IMR-90 (cell line): Measurements from ENCODE around the gene RPTOR. TPM values are rescaled to one million over a fixed set of nuclear protein-coding genes. Genes with fewer than 3 reads are reported as not detected.

Experiments used
- ATAC-seq: fragments of 200-7000 bp; cut with Tn5 transposase; 2 replicates; pipeline ENCODE4 v1.9.1; 2020; ENCODE audit warnings: low read depth, mild to moderate bottlenecking, moderate library complexity
- BruUV-seq: library from RNA; stranded (reverse); fragments of 400-500 nt; replicated peaks from 2 replicates; lab custom pipeline; 2021; lab: Mats Ljungman, UMichigan
- CTCF ChIA-PET: fragments of 300-600 bp; formaldehyde crosslinking; extraction: SDS; loops from one replicate; lab custom pipeline; 2021; ENCODE audit warnings: antibody characterized with exemption; lab: Yijun Ruan, JAX
- POLR2A ChIA-PET: fragments of 300-600 bp; sonication (Branson Sonifier 250); formaldehyde crosslinking; loops from one replicate; lab custom pipeline; 2022; ENCODE audit warnings: antibody characterized with exemption; ENCODE audit not compliant: unreplicated experiment; lab: Charles Lee
- DNase-seq: peaks from one replicate; pipeline ENCODE4 v3.0.0; 2013
- H2AFZ ChIP-seq: replicated peaks from 2 replicates; pipeline ENCODE3; 2013; ENCODE audit warnings: low read length, mild to moderate bottlenecking; ENCODE audit not compliant: poor library complexity
- H2AK5ac ChIP-seq: 2 replicates; pipeline ENCODE4 v1.6.1; 2013; ENCODE audit warnings: low read depth, low read length, inconsistent platforms
- H2AK9ac ChIP-seq: replicated peaks from 2 replicates; pipeline ENCODE3; 2013; ENCODE audit warnings: mild to moderate bottlenecking, low read depth, low read length, moderate library complexity; ENCODE audit not compliant: poor library complexity
- H2BK120ac ChIP-seq: 2 replicates; pipeline ENCODE4 v1.6.1; 2013; ENCODE audit warnings: low read depth, low read length, inconsistent platforms
- H2BK15ac ChIP-seq: 3 replicates; pipeline ENCODE4 v1.6.1; 2013; ENCODE audit warnings: low read depth, low read length, inconsistent platforms
- H2BK20ac ChIP-seq: 2 replicates; pipeline ENCODE4 v1.6.1; 2013; ENCODE audit warnings: low read depth, mild to moderate bottlenecking, inconsistent platforms, low read length, moderate library complexity
- H2BK5ac ChIP-seq: 2 replicates; pipeline ENCODE4 v1.6.1; 2013; ENCODE audit warnings: mild to moderate bottlenecking, low read depth, low read length, inconsistent platforms; ENCODE audit not compliant: poor library complexity, severe bottlenecking
- H3K14ac ChIP-seq: replicated peaks from 2 replicates; pipeline ENCODE4 v1.6.1; 2013; ENCODE audit warnings: low read depth, low read length, inconsistent platforms
- H3K18ac ChIP-seq: 2 replicates; pipeline ENCODE4 v1.6.1; 2013; ENCODE audit warnings: low read depth, low read length, control low read depth
- H3K23ac ChIP-seq: 2 replicates; pipeline ENCODE4 v1.6.1; 2013; ENCODE audit warnings: low read depth, low read length, inconsistent platforms
- H3K27ac ChIP-seq: 2 replicates; pipeline ENCODE4 v1.5.1; 2013; ENCODE audit warnings: mild to moderate bottlenecking, control low read depth, low read length; ENCODE audit not compliant: insufficient read depth
- H3K27me3 ChIP-seq: 2 replicates; pipeline ENCODE4 v1.6.1; 2013; ENCODE audit warnings: low read length; ENCODE audit not compliant: control insufficient read depth, insufficient read depth
- H3K36me3 ChIP-seq: 2 replicates; pipeline ENCODE4 v1.6.1; 2013; ENCODE audit warnings: low read length, mixed read lengths; ENCODE audit not compliant: control insufficient read depth, insufficient read depth
- H3K4ac ChIP-seq: 2 replicates; pipeline ENCODE4 v1.6.1; 2013; ENCODE audit warnings: low read depth, low read length, inconsistent platforms
- H3K4me1 ChIP-seq: 2 replicates; pipeline ENCODE4 v1.6.1; 2013; ENCODE audit warnings: low read length, mixed read lengths; ENCODE audit not compliant: control insufficient read depth, insufficient read depth
- H3K4me2 ChIP-seq: 2 replicates; pipeline ENCODE4 v1.6.1; 2013; ENCODE audit warnings: low read depth, mild to moderate bottlenecking, control low read depth, low read length, moderate library complexity
- H3K4me3 ChIP-seq: 2 replicates; pipeline ENCODE4 v1.5.1; 2013; ENCODE audit warnings: low read depth, mild to moderate bottlenecking, control low read depth, low read length, moderate library complexity; ENCODE audit not compliant: insufficient read depth
- H3K56ac ChIP-seq: 2 replicates; pipeline ENCODE4 v1.6.1; 2013; ENCODE audit warnings: low read length, inconsistent platforms; ENCODE audit not compliant: insufficient read depth; ENCODE audit errors: extremely low read depth
- H3K79me1 ChIP-seq, 2 experiments: 2 replicates each; pipeline ENCODE4 v1.6.1; 2013; ENCODE audit warnings: low read length in 2 of 2, inconsistent platforms in 1 of 2, low read depth in 1 of 2
- H3K9ac ChIP-seq: 2 replicates; pipeline ENCODE4 v1.6.1; 2013; ENCODE audit warnings: low read depth, low read length, control low read depth
- H3K9me1 ChIP-seq: 2 replicates; pipeline ENCODE4 v1.6.1; 2013; ENCODE audit warnings: low read length, inconsistent platforms; ENCODE audit not compliant: insufficient read depth
- H3K9me3 ChIP-seq: 2 replicates; pipeline ENCODE4 v1.6.1; 2013; ENCODE audit warnings: low read length; ENCODE audit not compliant: control insufficient read depth, insufficient read depth
- H4K20me1 ChIP-seq: 2 replicates; pipeline ENCODE4 v1.6.1; 2013; ENCODE audit warnings: low read length, inconsistent platforms; ENCODE audit not compliant: insufficient read depth
- H4K5ac ChIP-seq: 2 replicates; pipeline ENCODE4 v1.6.1; 2013; ENCODE audit warnings: mild to moderate bottlenecking, low read depth, low read length, control low read depth
- H4K8ac ChIP-seq, 2 experiments: 2 replicates each; pipeline ENCODE4 v1.6.1; 2013; ENCODE audit warnings: low read depth in 2 of 2, low read length in 2 of 2, control low read depth in 1 of 2, inconsistent platforms in 1 of 2
- H4K91ac ChIP-seq: 2 replicates; pipeline ENCODE4 v1.6.1; 2013; ENCODE audit warnings: low read depth, low read length, inconsistent platforms; ENCODE audit not compliant: insufficient read depth
- BHLHE40 ChIP-seq: fragments of 150-350 bp; IDR thresholded peaks from 2 replicates; pipeline ENCODE4 v1.6.1; 2016; ENCODE audit warnings: mild to moderate bottlenecking, low read depth, low read length
- CEBPB ChIP-seq: IDR thresholded peaks from 2 replicates; pipeline ENCODE4 v1.6.1; 2012; ENCODE audit warnings: low read depth, low read length, improper control_type of control experiment
- CHD1 ChIP-seq: IDR thresholded peaks from 2 replicates; pipeline ENCODE4 v1.6.1; 2012; ENCODE audit warnings: low read depth, low read length, improper control_type of control experiment
- ELK1 ChIP-seq: fragments of 150-350 bp; IDR thresholded peaks from 2 replicates; pipeline ENCODE4 v1.6.1; 2016; ENCODE audit warnings: low read depth, mild to moderate bottlenecking, low read length, moderate library complexity, borderline replicate concordance
- FOS ChIP-seq: fragments of 150-350 bp; IDR thresholded peaks from 2 replicates; pipeline ENCODE4 v1.6.1; 2016; ENCODE audit warnings: low read depth, low read length
- MAFK ChIP-seq: IDR thresholded peaks from 2 replicates; pipeline ENCODE4 v1.6.1; 2012; ENCODE audit warnings: low read depth, low read length, improper control_type of control experiment
- MAZ ChIP-seq: IDR thresholded peaks from 2 replicates; pipeline ENCODE4 v1.6.1; 2012; ENCODE audit warnings: low read depth, mild to moderate bottlenecking, low read length, improper control_type of control experiment, moderate library complexity, borderline replicate concordance
- MXI1 ChIP-seq: IDR thresholded peaks from 2 replicates; pipeline ENCODE4 v1.6.1; 2012; ENCODE audit warnings: low read depth, mild to moderate bottlenecking, low read length, moderate library complexity, borderline replicate concordance
- NFE2L2 ChIP-seq: fragments of 150-350 bp; IDR thresholded peaks from 2 replicates; pipeline ENCODE4 v1.6.1; 2016; ENCODE audit warnings: low read depth, mild to moderate bottlenecking, low read length
- POLR2A ChIP-seq: IDR thresholded peaks from 2 replicates; pipeline ENCODE4 v1.6.1; 2012; ENCODE audit warnings: mild to moderate bottlenecking, low read depth, low read length
- RAD21 ChIP-seq: IDR thresholded peaks from 2 replicates; pipeline ENCODE4 v1.6.1; 2012; ENCODE audit warnings: low read length, improper control_type of control experiment
- RCOR1 ChIP-seq: IDR thresholded peaks from 2 replicates; pipeline ENCODE4 v1.6.1; 2012; ENCODE audit warnings: mild to moderate bottlenecking, low read length, improper control_type of control experiment; ENCODE audit not compliant: insufficient replicate concordance
- RFX5 ChIP-seq: IDR thresholded peaks from 2 replicates; pipeline ENCODE4 v1.8.0; 2012; ENCODE audit warnings: low read depth, mild to moderate bottlenecking, low read length, moderate library complexity
- SMC3 ChIP-seq: fragments of 150-350 bp; IDR thresholded peaks from 2 replicates; pipeline ENCODE4 v1.6.1; 2016; ENCODE audit warnings: low read depth, mild to moderate bottlenecking, antibody characterized with exemption, low read length, moderate library complexity
- WGBS, 2 experiments: methylation state at CpG; one replicate each; pipeline versions ENCODE4 v1.1.5 to v1.1.7; 2013; ENCODE audit warnings: missing lambda C conversion rate in 2 of 2; ENCODE audit not compliant: insufficient read length in 1 of 2; ENCODE audit errors: extremely low coverage in 2 of 2; 5-methylcytosine and 5-hydroxymethylcytosine counted together
- dilution Hi-C: fragments of 300-500 bp; cut with HindIII; formaldehyde crosslinking; loops from one replicate; pipeline ENCODE4 v1.14.3; 2018; ENCODE audit warnings: low sequenced_read_pairs; ENCODE audit not compliant: unreplicated experiment
- in situ Hi-C: fragments of 300-500 bp; cut with MboI; formaldehyde crosslinking; loops from 3 replicates; pipeline ENCODE4 v1.14.3; 2019; ENCODE audit warnings: low sequenced_read_pairs, inconsistent platforms, mixed read lengths
- intact Hi-C: fragments of 100-400 bp; cut with micrococcal nuclease; formaldehyde crosslinking; loops from 2 replicates; pipeline ENCODE4 v1.10.0; 2022
- polyA plus RNA-seq, 3 experiments: library from polyadenylated mRNA; depleted of rRNA; stranded (reverse); fragments of >200 nt; gene quantifications; 2 replicates each; pipeline ENCODE4 v1.2.3, GENCODE V29; 2012; ENCODE audit warnings: low replicate concordance in 1 of 3
- total RNA-seq: library from RNA; depleted of rRNA; stranded (reverse); fragments of >200 nt; gene quantifications from 2 replicates; pipeline ENCODE4 v1.2.3, GENCODE V29; 2012
- TF ChIP-seq, protein P1 (sequence below): fragments of 150-350 bp; IDR thresholded peaks from 2 replicates; pipeline ENCODE4 v1.6.1; 2017; ENCODE audit warnings: mild to moderate bottlenecking, antibody characterized with exemption, low read length, low read depth
- TF ChIP-seq, protein P2 (sequence below): conservative IDR thresholded peaks from 2 replicates; pipeline ENCODE4 v1.5.1; 2012; ENCODE audit warnings: mild to moderate bottlenecking, low read depth, low read length, improper control_type of control experiment

Gene RPTOR
- total and polyA plus RNA-seq, 2 of the 4 experiments (the other 2 are of a cell fraction), result 10.8 to 14.7 TPM

- H3K9me3 ChIP-seq, result no peaks in the 10 kb centered on the region
- no peak overlapping the region for H3K4me2 ChIP-seq
- no TSS peak for BruUV-seq
- H2BK120ac ChIP-seq, result no peak overlapping the region
- dilution Hi-C loops (no loop called here), in situ Hi-C loops (no loop called here), intact Hi-C loops (no loop called here)
- no peak overlapping the region for H4K91ac ChIP-seq
- POLR2A ChIA-PET, result no interaction called here
- H2AFZ ChIP-seq, result no peak overlapping the region
- CTCF ChIA-PET, result no interaction called here
- no peak overlapping the region for H4K5ac ChIP-seq
- no peak overlapping the region for H2BK15ac ChIP-seq
- no peak overlapping the region for H4K8ac ChIP-seq
- H2BK5ac ChIP-seq, result no peak overlapping the region
- H3K14ac ChIP-seq, result no peak overlapping the region
- H2AK5ac ChIP-seq, result no peak overlapping the region
- H3K23ac ChIP-seq, result no peak overlapping the region
- no peak overlapping the region for H3K27ac ChIP-seq
- no peak overlapping the region for H3K9ac ChIP-seq
- H3K27me3 ChIP-seq, result no peaks in the 10 kb centered on the region
- no peak overlapping the region for H3K18ac ChIP-seq
- H3K4me1 ChIP-seq, result no peaks in the 10 kb centered on the region
- H4K20me1 ChIP-seq, result no peaks in the 10 kb centered on the region; the same call in 1 of the 2 replicates
- peaks cover 39% of the 10 kb centered on the region for H3K36me3 ChIP-seq
- DNase-seq (no peak), ATAC-seq (no peak)
- no peak overlapping the region for H3K4ac ChIP-seq
- WGBS, 2 experiments, result 96% methylated on average over 11 of the region's 13 CpGs; no CpG with 5 or more reads in 1 of the 2 experiments
- peaks cover 12% of the 10 kb centered on the region for H3K9me1 ChIP-seq
- no peak overlapping the region for H2BK20ac ChIP-seq
- peaks cover 0 to 3% of the 10 kb centered on the region in 2 experiments; a peak in 1 of 4 replicates for H3K79me1 ChIP-seq
- peak overlapping the region; percentile 42 for H2AK9ac ChIP-seq
- TF ChIP-seq POLR2A (no peak), BHLHE40 (no peak), RCOR1 (no peak), CEBPB (no peak), NFE2L2 (no peak), SMC3 (no peak), ELK1 (no peak), CHD1 (no peak), MAZ (no peak), MXI1 (no peak), MAFK (no peak), RAD21 (no peak), RFX5 (no peak), FOS (no peak)
- TF ChIP-seq, protein P1, sequence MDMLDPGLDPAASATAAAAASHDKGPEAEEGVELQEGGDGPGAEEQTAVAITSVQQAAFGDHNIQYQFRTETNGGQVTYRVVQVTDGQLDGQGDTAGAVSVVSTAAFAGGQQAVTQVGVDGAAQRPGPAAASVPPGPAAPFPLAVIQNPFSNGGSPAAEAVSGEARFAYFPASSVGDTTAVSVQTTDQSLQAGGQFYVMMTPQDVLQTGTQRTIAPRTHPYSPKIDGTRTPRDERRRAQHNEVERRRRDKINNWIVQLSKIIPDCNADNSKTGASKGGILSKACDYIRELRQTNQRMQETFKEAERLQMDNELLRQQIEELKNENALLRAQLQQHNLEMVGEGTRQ, result no peak
- TF ChIP-seq, protein P2, sequence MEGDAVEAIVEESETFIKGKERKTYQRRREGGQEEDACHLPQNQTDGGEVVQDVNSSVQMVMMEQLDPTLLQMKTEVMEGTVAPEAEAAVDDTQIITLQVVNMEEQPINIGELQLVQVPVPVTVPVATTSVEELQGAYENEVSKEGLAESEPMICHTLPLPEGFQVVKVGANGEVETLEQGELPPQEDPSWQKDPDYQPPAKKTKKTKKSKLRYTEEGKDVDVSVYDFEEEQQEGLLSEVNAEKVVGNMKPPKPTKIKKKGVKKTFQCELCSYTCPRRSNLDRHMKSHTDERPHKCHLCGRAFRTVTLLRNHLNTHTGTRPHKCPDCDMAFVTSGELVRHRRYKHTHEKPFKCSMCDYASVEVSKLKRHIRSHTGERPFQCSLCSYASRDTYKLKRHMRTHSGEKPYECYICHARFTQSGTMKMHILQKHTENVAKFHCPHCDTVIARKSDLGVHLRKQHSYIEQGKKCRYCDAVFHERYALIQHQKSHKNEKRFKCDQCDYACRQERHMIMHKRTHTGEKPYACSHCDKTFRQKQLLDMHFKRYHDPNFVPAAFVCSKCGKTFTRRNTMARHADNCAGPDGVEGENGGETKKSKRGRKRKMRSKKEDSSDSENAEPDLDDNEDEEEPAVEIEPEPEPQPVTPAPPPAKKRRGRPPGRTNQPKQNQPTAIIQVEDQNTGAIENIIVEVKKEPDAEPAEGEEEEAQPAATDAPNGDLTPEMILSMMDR, result no peak
- no peak overlapping the region for H3K4me3 ChIP-seq
- H3K56ac ChIP-seq, result no peak overlapping the region
These were observed 364.1 kb downstream of the RPTOR start for GRCh38 chr17:80908776-80909175.
